ENCODE measurements around the gene CAB39L. TPM values are rescaled to one million over a fixed set of nuclear protein-coding genes. Genes with fewer than 3 reads are reported as not detected.

Gene CAB39L
- total and polyA plus RNA-seq, 2 donors = 7.6 to 7.9 TPM

DNA sequence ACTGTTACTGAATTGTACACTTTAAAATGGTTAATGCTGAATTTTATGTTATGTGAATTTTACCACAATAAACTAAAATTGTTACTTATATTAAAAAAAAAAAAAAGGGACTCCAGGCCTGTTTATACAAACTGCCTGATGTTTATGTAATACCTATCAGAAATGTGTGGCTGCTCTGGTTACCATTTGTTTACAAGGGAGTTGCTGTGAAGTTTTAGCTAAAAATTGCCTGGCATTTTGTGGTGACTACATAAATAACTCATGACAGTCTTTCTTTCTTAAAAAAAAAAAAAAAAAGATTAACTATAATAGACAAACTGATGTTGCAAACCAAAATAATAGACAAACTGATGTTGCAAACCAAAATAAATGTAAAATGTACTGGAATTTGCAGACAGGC is 124.3 kb downstream of the CAB39L start:
- H3K27ac ChIP-seq (ENCODE audit: low read depth in 1 of 2, low read length in 1 of 2) = no peak overlapping the region

DNA sequence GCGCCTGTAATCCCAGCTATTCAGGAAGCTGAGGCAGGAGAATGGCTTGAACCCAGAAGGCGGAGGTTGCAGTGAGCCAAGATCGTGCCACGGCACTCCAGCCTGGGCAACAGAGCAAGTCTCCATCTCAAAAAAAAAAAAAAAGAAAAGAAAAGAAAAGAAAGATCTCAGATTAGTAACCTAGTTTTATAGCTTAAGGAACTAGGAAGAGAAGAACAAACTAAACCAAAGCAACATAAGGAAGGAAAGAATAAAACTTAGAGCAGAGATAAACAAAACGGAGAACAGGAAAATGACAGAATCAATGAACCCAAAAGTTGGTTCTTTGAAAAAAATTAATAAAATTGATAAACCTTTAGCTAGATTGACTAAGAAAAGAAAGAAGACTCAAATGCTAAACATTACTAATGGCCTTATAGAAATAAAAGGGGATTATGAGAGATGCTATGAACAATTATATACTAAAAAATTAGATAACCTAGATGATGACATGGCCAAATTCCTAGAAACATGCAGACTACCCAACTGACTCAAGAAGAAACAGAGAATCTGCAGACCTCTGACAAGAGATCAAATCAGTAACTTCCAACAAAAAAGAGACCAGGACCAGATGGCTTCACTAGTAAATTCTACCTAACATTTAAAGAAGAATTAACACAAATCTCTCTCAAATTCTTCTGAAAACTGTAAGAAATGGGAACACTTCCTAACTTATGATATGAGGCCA is 127.9 kb downstream of the CAB39L start:
- no peaks in the 10 kb centered on the region for H3K9me3 ChIP-seq (ENCODE audit: control insufficient read depth in 2 of 2, insufficient read depth in 1 of 2, low read length in 1 of 2)
- H3K4me1 ChIP-seq (ENCODE audit: control insufficient read depth in 2 of 2, insufficient read depth in 2 of 2, low read length in 2 of 2) = no peaks in the 10 kb centered on the region
- 98% methylated on average over 5 of the region's 5 CpGs for WGBS
- no peaks in the 10 kb centered on the region for H3K27me3 ChIP-seq (ENCODE audit: control insufficient read depth in 2 of 2, insufficient read depth in 1 of 2, low read length in 1 of 2)
- DNase-seq (ENCODE audit: low read depth in 6 of 9, low spot score in 9 of 9) = no peak
- H3K27ac ChIP-seq (ENCODE audit: low read depth in 1 of 2, low read length in 1 of 2) = no peak overlapping the region
- no peak overlapping the region for H3K4me3 ChIP-seq (ENCODE audit: low read length in 2 of 2)
- H3K36me3 ChIP-seq (ENCODE audit: control insufficient read depth in 2 of 2, insufficient read depth in 2 of 2, low read length in 1 of 2) = no peaks in the 10 kb centered on the region

More for the DNA sequence above, 124.3 kb downstream of the CAB39L start:
- H3K27me3 ChIP-seq (ENCODE audit: control insufficient read depth in 2 of 2, insufficient read depth in 1 of 2, low read length in 1 of 2) = no peaks in the 10 kb centered on the region
- no peaks in the 10 kb centered on the region for H3K9me3 ChIP-seq (ENCODE audit: control insufficient read depth in 2 of 2, insufficient read depth in 1 of 2, low read length in 1 of 2)
- H3K4me3 ChIP-seq (ENCODE audit: low read length in 2 of 2) = no peak overlapping the region
- H3K4me1 ChIP-seq (ENCODE audit: control insufficient read depth in 2 of 2, insufficient read depth in 2 of 2, low read length in 2 of 2) = no peaks in the 10 kb centered on the region
- DNase-seq (ENCODE audit: low read depth in 6 of 9, low spot score in 9 of 9) = no peak
- no peaks in the 10 kb centered on the region for H3K36me3 ChIP-seq (ENCODE audit: control insufficient read depth in 2 of 2, insufficient read depth in 2 of 2, low read length in 1 of 2)

DNA sequence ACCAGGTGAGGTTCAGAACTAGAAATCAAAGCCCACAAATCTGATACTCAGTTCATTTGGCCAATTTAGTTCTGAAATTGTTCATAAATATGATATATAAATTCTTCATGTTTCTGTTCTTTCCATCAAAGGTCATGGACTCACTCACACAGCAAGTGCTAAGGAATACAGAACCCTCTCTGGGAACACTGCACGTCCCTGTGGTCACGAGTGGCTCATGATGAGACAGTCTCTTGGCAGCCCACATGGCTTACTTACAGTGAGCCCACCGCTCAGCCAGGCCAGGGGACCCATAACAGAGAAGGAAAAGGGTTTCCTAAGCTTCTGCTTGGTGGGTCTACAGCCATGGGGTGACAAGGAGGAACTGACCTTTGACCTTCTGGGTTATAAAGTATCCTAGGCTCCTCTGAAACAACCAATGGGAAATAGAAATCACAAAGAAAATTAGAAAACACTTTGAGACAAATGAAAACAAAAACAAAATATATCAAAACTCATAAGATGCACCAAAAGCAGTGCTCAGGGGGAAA is 128.8 kb downstream of the CAB39L start:
- WGBS = 97% methylated on average over 3 of the region's 3 CpGs

DNA sequence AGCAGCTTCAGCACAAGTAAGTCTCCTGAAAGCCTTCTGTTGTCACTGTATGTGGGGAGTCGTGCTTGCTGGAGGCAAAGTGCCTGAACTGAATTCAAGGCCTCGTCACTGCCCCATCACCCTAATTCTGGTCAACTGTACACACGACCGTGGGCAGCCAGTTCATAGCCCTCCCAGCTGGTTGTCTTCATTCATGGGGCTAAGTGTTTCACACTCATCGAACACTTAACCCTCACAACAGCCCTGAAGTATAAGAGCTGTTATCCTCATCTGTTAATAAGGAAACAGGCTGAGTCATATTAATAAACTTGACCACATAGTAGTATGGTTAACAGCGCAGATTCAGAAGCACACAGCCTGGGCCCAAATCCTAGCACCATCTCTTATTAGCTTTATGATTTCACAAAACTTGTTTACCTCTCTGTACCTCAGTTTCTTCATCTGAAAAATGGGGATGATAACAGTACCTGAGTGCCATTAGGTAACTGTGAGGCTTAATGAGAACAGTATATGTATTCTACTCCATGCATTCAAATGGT is 129.5 kb downstream of the CAB39L start:
- Histone ChIP-seq H3K27me3 (ENCODE audit: control insufficient read depth in 2 of 2, insufficient read depth in 1 of 2, low read length in 1 of 2) (no peaks in the 10 kb centered on the region), H3K4me1 (ENCODE audit: control insufficient read depth in 2 of 2, insufficient read depth in 2 of 2, low read length in 2 of 2) (peaks cover 0 to 4% of the 10 kb centered on the region in 2 donors), H3K4me3 (ENCODE audit: low read length in 2 of 2) (no peak overlapping the region), H3K27ac (ENCODE audit: low read depth in 1 of 2, low read length in 1 of 2) (no peak overlapping the region), H3K36me3 (ENCODE audit: control insufficient read depth in 2 of 2, insufficient read depth in 2 of 2, low read length in 1 of 2) (no peaks in the 10 kb centered on the region), H3K9me3 (ENCODE audit: control insufficient read depth in 2 of 2, insufficient read depth in 1 of 2, low read length in 1 of 2) (no peaks in the 10 kb centered on the region)
- WGBS = 96% methylated on average over 6 of the region's 6 CpGs
- DNase-seq (ENCODE audit: low read depth in 6 of 9, low spot score in 9 of 9) = no peak

More for the DNA sequence above, 128.8 kb downstream of the CAB39L start:
- no peaks in the 10 kb centered on the region for H3K27me3 ChIP-seq (ENCODE audit: control insufficient read depth in 2 of 2, insufficient read depth in 1 of 2, low read length in 1 of 2)
- no peaks in the 10 kb centered on the region for H3K36me3 ChIP-seq (ENCODE audit: control insufficient read depth in 2 of 2, insufficient read depth in 2 of 2, low read length in 1 of 2)
- no peak overlapping the region for H3K4me3 ChIP-seq (ENCODE audit: low read length in 2 of 2)
- DNase-seq (ENCODE audit: low read depth in 6 of 9, low spot score in 9 of 9) = no peak
- no peaks in the 10 kb centered on the region for H3K9me3 ChIP-seq (ENCODE audit: control insufficient read depth in 2 of 2, insufficient read depth in 1 of 2, low read length in 1 of 2)
- peaks cover 0 to 2% of the 10 kb centered on the region in 2 donors for H3K4me1 ChIP-seq (ENCODE audit: control insufficient read depth in 2 of 2, insufficient read depth in 2 of 2, low read length in 2 of 2)
- no peak overlapping the region for H3K27ac ChIP-seq (ENCODE audit: low read depth in 1 of 2, low read length in 1 of 2)

DNA sequence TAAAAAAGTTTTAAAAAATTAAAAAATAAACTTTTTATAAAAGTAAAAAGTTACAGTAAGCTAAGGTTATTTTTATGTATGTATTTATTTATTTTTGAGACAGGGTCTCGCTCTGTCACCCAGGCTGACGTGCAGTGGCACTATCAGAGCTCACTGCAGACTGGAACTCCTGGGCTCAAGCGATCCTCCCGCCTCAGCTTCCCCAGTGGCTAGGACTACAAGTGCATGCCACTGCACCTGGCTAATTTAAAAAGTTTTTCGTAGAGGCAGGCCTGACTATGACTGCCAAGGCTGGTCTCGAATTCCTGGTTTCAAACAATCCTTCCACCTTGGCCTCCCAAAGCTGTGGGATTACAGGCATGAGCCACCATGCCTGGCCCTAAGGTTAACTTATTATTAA is 132.0 kb downstream of the CAB39L start:
- H3K4me1 ChIP-seq (ENCODE audit: control insufficient read depth in 2 of 2, insufficient read depth in 2 of 2, low read length in 2 of 2) = peaks cover 0 to 7% of the 10 kb centered on the region in 2 donors
- H3K4me3 ChIP-seq (ENCODE audit: low read length in 2 of 2) = no peak overlapping the region
- no peak for DNase-seq (ENCODE audit: low read depth in 6 of 9, low spot score in 9 of 9)
- no peak overlapping the region for H3K27ac ChIP-seq (ENCODE audit: low read depth in 1 of 2, low read length in 1 of 2)
- H3K9me3 ChIP-seq (ENCODE audit: control insufficient read depth in 2 of 2, insufficient read depth in 1 of 2, low read length in 1 of 2) = no peaks in the 10 kb centered on the region
- H3K36me3 ChIP-seq (ENCODE audit: control insufficient read depth in 2 of 2, insufficient read depth in 2 of 2, low read length in 1 of 2) = no peaks in the 10 kb centered on the region
- no peaks in the 10 kb centered on the region for H3K27me3 ChIP-seq (ENCODE audit: control insufficient read depth in 2 of 2, insufficient read depth in 1 of 2, low read length in 1 of 2)
- WGBS = 97% methylated on average over 6 of the region's 6 CpGs

DNA sequence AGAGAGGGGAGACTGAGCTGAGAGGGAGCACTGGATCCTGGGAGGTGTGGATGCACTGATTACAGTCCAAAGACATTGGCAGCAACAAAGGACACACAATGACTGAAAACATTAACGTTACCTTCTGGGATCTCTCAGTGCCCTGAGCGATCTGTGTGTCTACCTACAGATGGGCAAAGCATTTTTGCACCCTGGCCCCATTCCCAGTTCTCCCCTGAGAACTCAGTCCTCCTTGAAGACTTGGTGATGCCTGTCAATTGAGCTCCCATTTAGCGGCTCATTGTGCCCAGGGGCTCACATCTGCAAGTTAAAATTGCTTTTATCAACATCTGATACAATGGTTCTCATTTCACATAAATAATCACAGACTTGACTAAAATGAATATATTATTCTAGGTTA is 133.6 kb downstream of the CAB39L start:
- no peak overlapping the region for H3K4me3 ChIP-seq (ENCODE audit: low read length in 2 of 2)
- H3K36me3 ChIP-seq (ENCODE audit: control insufficient read depth in 2 of 2, insufficient read depth in 2 of 2, low read length in 1 of 2) = no peaks in the 10 kb centered on the region
- WGBS = 98% methylated on average over 3 of the region's 3 CpGs
- no peaks in the 10 kb centered on the region for H3K9me3 ChIP-seq (ENCODE audit: control insufficient read depth in 2 of 2, insufficient read depth in 1 of 2, low read length in 1 of 2)
- no peaks in the 10 kb centered on the region for H3K27me3 ChIP-seq (ENCODE audit: control insufficient read depth in 2 of 2, insufficient read depth in 1 of 2, low read length in 1 of 2)
- no peak for DNase-seq (ENCODE audit: low read depth in 6 of 9, low spot score in 9 of 9)
- H3K27ac ChIP-seq (ENCODE audit: low read depth in 1 of 2, low read length in 1 of 2) = no peak overlapping the region
- peaks cover 0 to 7% of the 10 kb centered on the region in 2 donors for H3K4me1 ChIP-seq (ENCODE audit: control insufficient read depth in 2 of 2, insufficient read depth in 2 of 2, low read length in 2 of 2)

DNA sequence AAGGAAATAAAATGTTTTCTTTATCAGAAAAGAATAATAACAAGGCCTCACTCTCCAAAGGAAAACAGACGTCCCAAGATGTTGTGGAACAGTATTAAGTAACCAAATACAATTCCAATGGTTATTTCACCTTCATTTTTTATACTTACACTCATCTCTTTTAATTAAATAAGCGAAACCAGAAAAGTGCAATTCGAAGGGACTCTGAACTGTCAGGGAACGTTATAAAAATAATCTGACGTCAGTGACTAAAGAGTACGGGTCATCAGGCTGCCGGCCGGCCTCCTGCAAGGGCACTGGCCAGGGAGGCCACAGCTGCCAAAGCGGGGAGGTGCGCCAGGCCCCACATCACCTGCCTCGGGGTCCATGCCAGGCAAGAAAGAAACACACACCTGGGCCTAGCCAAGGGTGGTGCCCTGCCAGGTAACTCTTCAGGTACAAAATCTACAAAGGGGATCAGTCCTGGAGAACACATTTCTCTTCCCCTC is 134.9 kb downstream of the CAB39L start:
- 95% methylated on average over 11 of the region's 11 CpGs for WGBS
- DNase-seq (ENCODE audit: low read depth in 6 of 9, low spot score in 9 of 9) = no peak
- H3K9me3 ChIP-seq (ENCODE audit: control insufficient read depth in 2 of 2, insufficient read depth in 1 of 2, low read length in 1 of 2) = no peaks in the 10 kb centered on the region
- no peak overlapping the region for H3K27ac ChIP-seq (ENCODE audit: low read depth in 1 of 2, low read length in 1 of 2)
- H3K27me3 ChIP-seq (ENCODE audit: control insufficient read depth in 2 of 2, insufficient read depth in 1 of 2, low read length in 1 of 2) = no peaks in the 10 kb centered on the region
- H3K4me3 ChIP-seq (ENCODE audit: low read length in 2 of 2) = no peak overlapping the region
- H3K36me3 ChIP-seq (ENCODE audit: control insufficient read depth in 2 of 2, insufficient read depth in 2 of 2, low read length in 1 of 2) = no peaks in the 10 kb centered on the region
- H3K4me1 ChIP-seq (ENCODE audit: control insufficient read depth in 2 of 2, insufficient read depth in 2 of 2, low read length in 2 of 2) = peaks cover 0 to 7% of the 10 kb centered on the region in 2 donors

DNA sequence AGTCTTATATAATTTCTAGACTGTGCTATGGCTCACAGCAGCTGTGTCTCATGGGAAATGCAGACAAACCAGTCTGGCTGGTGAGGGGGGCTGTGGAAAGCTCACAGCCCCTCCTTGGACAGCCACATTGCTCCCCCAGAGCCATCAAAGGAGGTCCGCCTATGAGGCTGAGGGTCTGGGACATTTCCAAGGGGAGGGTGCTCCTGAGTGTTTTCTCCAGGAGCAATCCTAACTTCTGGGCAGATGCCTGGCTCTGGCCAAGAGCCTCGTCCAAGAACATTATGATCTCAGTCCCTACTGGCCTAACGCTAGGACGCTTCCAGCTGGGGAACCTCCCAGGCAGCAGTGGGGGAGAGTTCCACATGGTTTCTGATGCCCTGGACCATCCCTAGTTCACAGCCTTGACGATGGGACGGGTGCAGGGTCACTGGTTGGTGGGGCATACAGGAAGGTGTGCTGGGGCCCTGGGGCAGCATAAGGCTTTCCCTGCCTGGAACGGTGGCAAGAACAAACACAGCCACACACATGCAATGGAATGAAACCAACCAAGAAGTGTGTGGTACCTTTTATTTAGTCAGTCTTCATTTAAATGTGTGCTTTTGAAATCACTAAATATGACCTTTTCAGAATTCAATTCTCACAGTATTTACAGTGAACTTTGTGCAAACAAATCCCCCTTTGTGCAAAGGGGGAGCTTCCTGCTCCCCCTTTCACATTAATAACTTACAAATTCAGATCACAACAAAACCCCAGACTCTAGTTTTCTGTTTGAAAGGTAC is 135.6 kb downstream of the CAB39L start:
- Histone ChIP-seq H3K9me3 (ENCODE audit: control insufficient read depth in 2 of 2, insufficient read depth in 1 of 2, low read length in 1 of 2) (no peaks in the 10 kb centered on the region), H3K4me3 (ENCODE audit: low read length in 2 of 2) (no peak overlapping the region), H3K36me3 (ENCODE audit: control insufficient read depth in 2 of 2, insufficient read depth in 2 of 2, low read length in 1 of 2) (no peaks in the 10 kb centered on the region), H3K27me3 (ENCODE audit: control insufficient read depth in 2 of 2, insufficient read depth in 1 of 2, low read length in 1 of 2) (no peaks in the 10 kb centered on the region), H3K4me1 (ENCODE audit: control insufficient read depth in 2 of 2, insufficient read depth in 2 of 2, low read length in 2 of 2) (peaks cover 0 to 10% of the 10 kb centered on the region in 2 donors), H3K27ac (ENCODE audit: low read depth in 1 of 2, low read length in 1 of 2) (peak overlapping the region; percentile 29 to 66)
- whole genome bisulfite sequencing = 96% methylated on average over 7 of the region's 7 CpGs
- DNase-seq (ENCODE audit: low read depth in 6 of 9, low spot score in 9 of 9) = peak in 1 of 9 donors; percentile 20

DNA sequence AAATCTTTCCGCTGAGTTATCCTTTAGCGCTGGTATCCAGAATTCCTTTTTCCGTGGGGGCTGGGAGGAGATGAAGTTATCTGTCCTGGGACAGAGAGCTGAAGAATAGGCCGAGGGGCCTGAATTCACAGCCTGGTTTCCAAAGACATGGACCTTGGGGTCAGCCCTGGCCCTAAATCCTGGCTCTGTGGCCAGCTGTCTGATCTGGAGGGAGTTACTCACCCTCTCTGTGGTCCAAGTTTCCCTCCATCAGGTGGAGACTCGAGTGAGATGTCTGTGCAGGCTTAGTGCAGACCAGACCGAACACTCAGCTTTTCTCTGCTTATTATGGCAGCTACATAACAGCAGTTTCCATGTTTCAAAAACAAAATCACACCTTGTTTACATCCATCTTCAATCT is 136.5 kb downstream of the CAB39L start:
- Histone ChIP-seq H3K4me1 (ENCODE audit: control insufficient read depth in 2 of 2, insufficient read depth in 2 of 2, low read length in 2 of 2) (peaks cover 0 to 16% of the 10 kb centered on the region in 2 donors), H3K27ac (ENCODE audit: low read depth in 1 of 2, low read length in 1 of 2) (peak overlapping the region; percentile 50 to 70)
- 97% methylated on average over 6 of the region's 6 CpGs for WGBS

More for the DNA sequence above, 136.5 kb downstream of the CAB39L start:
- Histone ChIP-seq H3K9me3 (ENCODE audit: control insufficient read depth in 2 of 2, insufficient read depth in 1 of 2, low read length in 1 of 2) (no peaks in the 10 kb centered on the region), H3K27me3 (ENCODE audit: control insufficient read depth in 2 of 2, insufficient read depth in 1 of 2, low read length in 1 of 2) (no peaks in the 10 kb centered on the region), H3K36me3 (ENCODE audit: control insufficient read depth in 2 of 2, insufficient read depth in 2 of 2, low read length in 1 of 2) (no peaks in the 10 kb centered on the region), H3K4me3 (ENCODE audit: low read length in 2 of 2) (no peak overlapping the region)
- DNase-seq (ENCODE audit: low read depth in 6 of 9, low spot score in 9 of 9) = no peak
